Measurements from ENCODE around the gene IRAK3.
"Not testable (repeated sequence)": the region's sequence is repeated elsewhere in the genome, so short reads cannot be mapped to it uniquely, and the experiment has no call there.

IRAK3 gene

DNA sequence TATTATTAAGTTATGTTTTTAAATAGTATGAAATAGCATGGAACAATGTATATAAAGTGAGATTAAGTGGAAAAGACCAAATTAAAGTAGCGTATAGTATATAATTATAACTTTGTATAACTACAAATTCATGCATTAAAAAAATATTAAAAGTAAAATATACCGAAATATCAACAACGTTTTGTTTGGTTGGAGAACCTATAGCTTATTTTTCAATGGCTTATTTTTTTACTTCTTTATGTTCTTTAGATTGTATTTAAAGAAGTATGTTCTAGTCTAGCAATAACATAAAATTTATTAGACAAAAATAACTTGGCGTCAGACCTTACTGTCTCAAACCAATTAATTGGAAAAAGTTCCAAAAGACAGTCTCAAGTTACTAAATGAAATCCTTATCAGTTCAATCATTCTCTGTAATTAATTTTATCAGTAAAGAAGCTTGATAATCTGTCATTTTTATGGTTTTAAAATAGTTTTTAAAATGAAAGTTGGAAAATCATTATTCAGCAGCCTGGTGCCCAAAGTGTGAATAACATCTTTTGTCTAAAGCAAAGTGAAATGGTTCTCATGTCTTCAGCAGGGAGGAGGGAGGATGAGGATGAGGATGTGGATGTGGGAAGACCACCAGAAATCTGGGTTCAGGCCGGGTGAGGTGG lies 46.7 kb downstream of the IRAK3 start:
- no peak overlapping the region for H3K27ac Mint-ChIP-seq
- H3K36me3 Mint-ChIP-seq (ENCODE audit: low read depth), result no peaks in the 10 kb centered on the region
- peaks cover 6% of the 10 kb centered on the region for H3K27me3 Mint-ChIP-seq (ENCODE audit: low read depth)
- H3K4me1 Mint-ChIP-seq, result no peaks in the 10 kb centered on the region
- TF ChIP-seq CTCF (IDR thresholded peaks at IDR 0.05; ENCODE audit: unreplicated experiment in 3 of 3), result peak; percentile 20 to 35 (median 24)
- H3K4me3 Mint-ChIP-seq, result peak overlapping the region; percentile 68 to 76 (median 69)
- no peaks in the 10 kb centered on the region for H3K9me3 Mint-ChIP-seq

- not testable (repeated sequence) for H3K27me3 Mint-ChIP-seq (ENCODE audit: low read depth); H3K36me3 Mint-ChIP-seq (ENCODE audit: low read depth); H3K4me1 Mint-ChIP-seq; H3K9me3 Mint-ChIP-seq; H3K27ac Mint-ChIP-seq
- H3K4me3 Mint-ChIP-seq, result peak overlapping the region; percentile 49 to 68 (median 59)
These were observed 47.3 kb downstream of the IRAK3 start for GRCh38 chr12:66236282-66236675.

DNA sequence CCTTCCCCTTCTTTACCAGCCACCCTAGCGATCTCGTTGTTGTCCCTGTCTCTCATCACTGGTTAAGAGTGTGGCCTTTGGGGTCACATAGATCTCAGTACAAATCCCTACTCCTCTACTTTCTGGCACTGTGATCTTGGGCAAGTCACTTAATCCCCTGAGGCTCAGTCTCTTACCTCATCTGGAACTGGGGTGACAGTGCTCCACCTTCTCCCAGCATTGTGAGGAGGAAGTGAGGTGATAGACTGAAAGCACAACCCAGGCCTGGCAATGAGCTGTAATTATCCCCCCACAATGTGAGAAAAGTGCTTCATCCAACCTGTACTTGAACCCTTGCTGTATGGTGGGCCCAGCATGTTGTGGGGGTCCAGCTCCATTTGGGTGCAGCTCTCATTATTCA lies 48.0 kb downstream of the IRAK3 start:
- TF ChIP-seq CTCF (IDR thresholded peaks at IDR 0.05; ENCODE audit: unreplicated experiment in 3 of 3), result no peak
- Mint-ChIP-seq H3K9me3 (no peaks in the 10 kb centered on the region), H3K4me3 (peak overlapping the region; percentile 47 to 72 (median 62)), H3K27me3 (ENCODE audit: low read depth) (peaks cover 6% of the 10 kb centered on the region), H3K27ac (no peak overlapping the region), H3K4me1 (peaks cover 8% of the 10 kb centered on the region), H3K36me3 (ENCODE audit: low read depth) (no peaks in the 10 kb centered on the region)

GRCh38 chr12:66237505-66238175 lies 48.6 kb downstream of the IRAK3 start:
- peak overlapping the region in 2 of 3 experiments; percentile 62 to 72 for H3K4me3 Mint-ChIP-seq
- no peaks in the 10 kb centered on the region for H3K36me3 Mint-ChIP-seq (ENCODE audit: low read depth)
- peaks cover 14% of the 10 kb centered on the region for H3K4me1 Mint-ChIP-seq
- no peak overlapping the region for H3K27ac Mint-ChIP-seq
- peaks cover 6% of the 10 kb centered on the region for H3K27me3 Mint-ChIP-seq (ENCODE audit: low read depth)
- no peaks in the 10 kb centered on the region for H3K9me3 Mint-ChIP-seq
- TF ChIP-seq CTCF (IDR thresholded peaks at IDR 0.05; ENCODE audit: unreplicated experiment in 3 of 3), result no peak

- no peak for TF ChIP-seq CTCF (IDR thresholded peaks at IDR 0.05; ENCODE audit: unreplicated experiment in 3 of 3)
- H3K9me3 Mint-ChIP-seq, result no peaks in the 10 kb centered on the region
- H3K27me3 Mint-ChIP-seq (ENCODE audit: low read depth), result peaks cover 4% of the 10 kb centered on the region
- no peaks in the 10 kb centered on the region for H3K36me3 Mint-ChIP-seq (ENCODE audit: low read depth)
- H3K27ac Mint-ChIP-seq, result no peak overlapping the region
- H3K4me3 Mint-ChIP-seq, result no peak overlapping the region
- H3K4me1 Mint-ChIP-seq, result peaks cover 14% of the 10 kb centered on the region
These were observed 50.3 kb downstream of the IRAK3 start for GRCh38 chr12:66239295-66239694.

DNA sequence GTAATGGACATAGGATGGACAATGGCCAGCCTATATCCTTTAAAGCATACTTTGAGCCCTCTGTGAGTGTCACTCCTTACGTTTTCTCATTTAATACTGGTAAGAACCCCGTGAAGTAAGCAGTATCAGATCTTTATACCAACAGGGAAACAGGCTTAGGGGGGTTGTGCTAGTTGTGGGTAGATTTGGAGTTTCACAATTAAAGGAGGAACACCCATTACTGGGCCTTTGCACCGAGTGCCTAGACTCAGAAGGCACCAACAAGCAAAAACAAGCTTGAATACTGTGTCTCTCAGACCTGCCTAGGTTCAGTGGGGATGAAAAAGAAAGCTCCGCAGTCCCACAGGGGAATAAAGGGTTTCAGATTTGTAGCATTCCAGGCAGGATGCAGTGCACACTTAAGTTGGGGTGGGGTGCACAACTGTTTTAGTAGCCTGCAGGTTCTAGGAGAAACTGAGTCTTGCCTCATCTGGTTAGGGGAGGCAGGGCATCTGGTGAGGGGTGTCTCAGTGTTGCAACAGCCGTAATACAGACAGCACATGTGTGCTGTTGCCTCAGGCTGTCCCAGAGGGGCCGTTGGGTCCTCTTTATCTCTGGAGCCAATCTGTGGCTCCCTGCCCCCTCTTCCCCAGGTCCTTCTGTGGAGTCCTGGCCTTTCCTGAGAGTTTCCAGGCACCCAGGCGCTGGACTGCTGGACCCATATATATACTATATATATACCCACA lies 51.2 kb downstream of the IRAK3 start:
- peaks cover 4% of the 10 kb centered on the region for H3K27me3 Mint-ChIP-seq (ENCODE audit: low read depth)
- H3K4me3 Mint-ChIP-seq, result no peak overlapping the region
- H3K9me3 Mint-ChIP-seq, result no peaks in the 10 kb centered on the region
- no peak for TF ChIP-seq CTCF (IDR thresholded peaks at IDR 0.05; ENCODE audit: unreplicated experiment in 3 of 3)
- no peak overlapping the region for H3K27ac Mint-ChIP-seq
- H3K4me1 Mint-ChIP-seq, result peaks cover 14% of the 10 kb centered on the region
- H3K36me3 Mint-ChIP-seq (ENCODE audit: low read depth), result no peaks in the 10 kb centered on the region
